ENCODE measurements around the gene TIMP3.
"Not testable (repeated sequence)": the region's sequence is repeated elsewhere in the genome, so short reads cannot be mapped to it uniquely, and the experiment has no call there.

The TIMP3 gene

DNA sequence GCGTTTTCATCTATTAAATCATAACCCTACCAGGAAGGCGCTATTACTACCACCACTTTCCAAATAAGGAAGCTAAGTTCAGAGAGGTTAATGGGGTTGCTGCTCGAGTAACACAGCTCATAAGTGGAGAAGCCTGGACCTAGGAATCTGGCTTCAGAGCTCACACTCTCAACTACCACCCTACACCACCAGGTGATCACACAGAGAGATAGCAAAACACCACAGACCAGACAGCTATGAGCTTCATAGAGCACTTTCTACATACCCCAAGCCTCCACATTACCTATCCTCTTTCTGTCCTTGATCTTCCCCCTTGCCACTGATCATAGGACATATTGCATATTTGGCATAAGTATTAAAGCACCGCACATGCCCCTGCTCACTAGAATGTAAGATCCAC lies 65.4 kb downstream of the TIMP3 start:
- no peak overlapping the region for H3K4me3 ChIP-seq (replicated peaks in 1 of 2; ENCODE audit: low read depth in 2 of 2, low read length in 2 of 2)
- no peak for DNase-seq (ENCODE audit: low read depth in 2 of 2)
- TF ChIP-seq, protein P1, sequence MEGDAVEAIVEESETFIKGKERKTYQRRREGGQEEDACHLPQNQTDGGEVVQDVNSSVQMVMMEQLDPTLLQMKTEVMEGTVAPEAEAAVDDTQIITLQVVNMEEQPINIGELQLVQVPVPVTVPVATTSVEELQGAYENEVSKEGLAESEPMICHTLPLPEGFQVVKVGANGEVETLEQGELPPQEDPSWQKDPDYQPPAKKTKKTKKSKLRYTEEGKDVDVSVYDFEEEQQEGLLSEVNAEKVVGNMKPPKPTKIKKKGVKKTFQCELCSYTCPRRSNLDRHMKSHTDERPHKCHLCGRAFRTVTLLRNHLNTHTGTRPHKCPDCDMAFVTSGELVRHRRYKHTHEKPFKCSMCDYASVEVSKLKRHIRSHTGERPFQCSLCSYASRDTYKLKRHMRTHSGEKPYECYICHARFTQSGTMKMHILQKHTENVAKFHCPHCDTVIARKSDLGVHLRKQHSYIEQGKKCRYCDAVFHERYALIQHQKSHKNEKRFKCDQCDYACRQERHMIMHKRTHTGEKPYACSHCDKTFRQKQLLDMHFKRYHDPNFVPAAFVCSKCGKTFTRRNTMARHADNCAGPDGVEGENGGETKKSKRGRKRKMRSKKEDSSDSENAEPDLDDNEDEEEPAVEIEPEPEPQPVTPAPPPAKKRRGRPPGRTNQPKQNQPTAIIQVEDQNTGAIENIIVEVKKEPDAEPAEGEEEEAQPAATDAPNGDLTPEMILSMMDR (IDR thresholded peaks at IDR 0.05; ENCODE audit: low read depth, low read length) = no peak

DNA sequence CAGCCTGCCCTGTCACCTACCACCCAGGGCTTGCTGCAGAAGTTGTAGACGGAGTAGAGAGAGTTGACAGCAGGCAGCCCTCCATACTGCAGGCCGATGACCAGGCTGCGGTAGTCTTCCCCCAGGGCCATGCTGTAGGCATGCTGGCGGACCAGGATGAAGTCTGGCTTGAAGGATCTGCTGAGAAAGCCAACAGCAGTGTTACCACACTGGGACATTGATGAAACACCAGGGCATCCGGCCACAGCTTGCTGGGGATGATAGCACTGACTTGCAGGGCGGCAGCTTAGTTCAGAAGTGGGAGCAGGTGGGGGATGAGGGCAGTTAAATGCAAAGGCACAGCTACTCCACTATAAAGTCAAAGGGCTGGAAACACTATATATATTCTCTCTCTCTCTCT lies 67.4 kb downstream of the TIMP3 start:
- H3K4me3 ChIP-seq (replicated peaks in 1 of 2; ENCODE audit: low read depth in 2 of 2, low read length in 2 of 2) = no peak overlapping the region
- TF ChIP-seq, protein P1 (IDR thresholded peaks at IDR 0.05; ENCODE audit: low read depth, low read length) = no peak
- no peak for DNase-seq (ENCODE audit: low read depth in 2 of 2)

- H3K4me3 ChIP-seq (replicated peaks in 1 of 2; ENCODE audit: low read depth in 2 of 2, low read length in 2 of 2) = no peak overlapping the region
- TF ChIP-seq, protein P1 (IDR thresholded peaks at IDR 0.05; ENCODE audit: low read depth, low read length) = no peak
- DNase-seq (ENCODE audit: low read depth in 2 of 2) = no peak
Measured at GRCh38 chr22:32870474-32870873, 69.0 kb downstream of the TIMP3 start.

DNA sequence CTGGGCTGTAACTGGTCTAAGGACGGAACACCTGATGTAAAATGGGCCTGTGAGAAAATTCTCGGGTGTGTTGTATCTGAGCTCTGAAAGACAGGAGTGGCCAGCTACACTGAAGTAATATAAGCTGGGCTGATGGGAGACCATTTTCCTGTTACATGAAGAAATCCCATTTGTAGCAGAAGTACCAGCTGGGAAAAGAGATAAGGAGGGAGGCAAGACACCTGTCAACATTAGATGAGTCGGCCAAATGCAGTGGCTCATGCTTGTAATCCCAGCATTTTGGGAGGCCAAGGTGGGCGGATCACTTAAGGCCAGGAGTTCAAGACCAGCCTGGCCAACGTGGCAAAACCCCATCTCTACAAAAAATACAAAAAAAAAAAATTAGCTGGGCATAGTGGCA lies 72.1 kb downstream of the TIMP3 start:
- DNase-seq (ENCODE audit: low read depth in 2 of 2); H3K4me3 ChIP-seq (replicated peaks in 1 of 2; ENCODE audit: low read depth in 2 of 2, low read length in 2 of 2): not testable (repeated sequence)

GRCh38 chr22:32874385-32874784 lies 72.9 kb downstream of the TIMP3 start:
- H3K4me3 ChIP-seq (replicated peaks in 1 of 2; ENCODE audit: low read depth in 2 of 2, low read length in 2 of 2) = no peak overlapping the region
- TF ChIP-seq, protein P1 (IDR thresholded peaks at IDR 0.05; ENCODE audit: low read depth, low read length) = no peak
- no peak for DNase-seq (ENCODE audit: low read depth in 2 of 2)

- no peak overlapping the region for H3K4me3 ChIP-seq (replicated peaks in 1 of 2; ENCODE audit: low read depth in 2 of 2, low read length in 2 of 2)
- DNase-seq (ENCODE audit: low read depth in 2 of 2) = no peak
- TF ChIP-seq, protein P1 (IDR thresholded peaks at IDR 0.05; ENCODE audit: low read depth, low read length) = no peak
Measured at GRCh38 chr22:32874976-32875375, 73.5 kb downstream of the TIMP3 start.

- DNase-seq (ENCODE audit: low read depth in 2 of 2) = no peak
- TF ChIP-seq, protein P1 (IDR thresholded peaks at IDR 0.05; ENCODE audit: low read depth, low read length) = no peak
- no peak overlapping the region for H3K4me3 ChIP-seq (replicated peaks in 1 of 2; ENCODE audit: low read depth in 2 of 2, low read length in 2 of 2)
Measured at GRCh38 chr22:32876516-32876915, 75.0 kb downstream of the TIMP3 start.
